Fibroblast of mammary gland (primary cell): ENCODE measurements around the gene SYVN1.

Experiments
- DNase-seq: peaks from one replicate; pipeline ENCODE4 v3.0.0-alpha.2; 2010; ENCODE audit warnings: low read depth
- H3K4me3 ChIP-seq: 2 replicates; pipeline ENCODE4 v1.5.1; 2011; ENCODE audit warnings: low read depth, mild to moderate bottlenecking, low read length, moderate library complexity; ENCODE audit not compliant: control insufficient read depth
- CTCF ChIP-seq: conservative IDR thresholded peaks from 2 replicates; pipeline ENCODE4 v1.5.1; 2011; ENCODE audit warnings: low read depth, low read length, inconsistent platforms; ENCODE audit not compliant: control insufficient read depth, insufficient read depth

SYVN1 gene

DNA sequence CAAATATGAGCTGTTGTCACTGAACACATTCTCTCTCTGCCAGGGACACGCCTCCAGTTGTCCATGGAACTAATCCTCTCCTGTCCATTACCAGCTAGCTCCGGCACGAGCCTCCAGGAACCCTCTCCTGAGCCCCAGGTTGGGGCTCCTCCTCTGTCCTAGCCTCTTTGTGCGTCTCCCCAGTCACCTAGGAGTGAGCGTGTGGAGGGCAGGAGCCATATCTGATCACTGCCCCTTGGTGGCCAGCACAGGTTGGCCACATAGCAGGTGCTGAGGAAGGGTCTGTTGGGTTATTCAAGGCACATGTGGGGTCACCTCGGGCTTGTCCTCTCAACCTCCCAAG, 2.5 kb downstream of the SYVN1 start:
- DNase-seq, result no peak
- no peak overlapping the region for H3K4me3 ChIP-seq
- TF ChIP-seq CTCF, result no peak

DNA sequence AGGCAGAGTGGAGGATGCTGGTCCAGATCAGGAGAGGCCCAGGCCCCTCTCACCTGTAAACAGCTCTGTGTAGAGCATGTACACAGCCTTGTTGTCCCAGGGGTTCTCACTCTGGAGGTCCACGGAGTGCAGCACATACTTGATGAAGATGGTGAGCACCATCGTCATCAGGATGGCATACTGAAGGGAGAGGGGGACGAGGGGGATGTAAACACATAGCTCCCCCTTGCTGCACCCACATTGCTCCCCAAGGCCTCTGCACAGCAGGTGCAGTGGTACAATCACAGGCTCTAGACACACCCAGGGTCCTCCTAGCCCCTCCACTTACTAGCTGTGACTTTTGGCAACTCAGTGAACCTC, 2.9 kb downstream of the SYVN1 start:
- DNase-seq, result no peak
- no peak overlapping the region for H3K4me3 ChIP-seq
- TF ChIP-seq CTCF, result no peak

DNA sequence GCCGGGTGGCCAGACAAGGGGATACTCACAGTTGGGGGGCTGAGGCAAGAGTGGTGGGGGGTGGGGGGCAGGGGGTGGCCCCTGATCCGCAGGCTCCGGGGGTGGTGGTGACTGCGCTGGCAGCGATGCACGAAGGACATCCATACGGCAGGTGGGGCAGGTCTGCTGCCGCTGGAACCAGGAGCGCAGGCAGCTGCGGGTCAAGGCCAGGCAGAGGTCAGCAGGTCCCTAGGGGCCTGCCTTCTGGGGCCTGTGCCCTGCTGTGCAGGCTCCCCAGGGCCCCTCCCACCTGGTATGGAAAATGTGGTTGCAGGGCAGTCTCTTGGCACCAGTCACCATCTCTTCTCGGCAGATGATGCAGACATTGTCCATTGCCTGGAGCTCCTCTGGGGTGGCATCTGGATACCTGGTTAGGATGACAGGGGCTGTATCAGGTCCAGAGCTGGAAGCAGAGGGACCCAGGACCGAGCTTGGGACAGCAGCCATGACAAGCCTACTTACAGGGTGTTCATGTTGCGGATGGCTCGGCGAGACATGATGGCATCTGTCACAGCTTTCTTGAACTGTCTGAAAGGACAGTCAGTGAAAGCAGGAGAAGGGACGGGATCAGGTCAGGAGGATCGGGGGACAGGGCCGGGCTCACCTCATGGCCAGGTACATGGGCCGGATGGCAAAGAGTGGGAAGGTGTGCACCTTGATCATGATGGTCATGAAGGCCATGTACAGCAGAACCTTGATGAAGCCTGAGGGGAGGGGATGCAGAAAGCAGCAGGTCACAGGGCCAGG, 3.5 kb downstream of the SYVN1 start:
- H3K4me3 ChIP-seq, result no peak overlapping the region
- no peak for TF ChIP-seq CTCF
- DNase-seq, result no peak

DNA sequence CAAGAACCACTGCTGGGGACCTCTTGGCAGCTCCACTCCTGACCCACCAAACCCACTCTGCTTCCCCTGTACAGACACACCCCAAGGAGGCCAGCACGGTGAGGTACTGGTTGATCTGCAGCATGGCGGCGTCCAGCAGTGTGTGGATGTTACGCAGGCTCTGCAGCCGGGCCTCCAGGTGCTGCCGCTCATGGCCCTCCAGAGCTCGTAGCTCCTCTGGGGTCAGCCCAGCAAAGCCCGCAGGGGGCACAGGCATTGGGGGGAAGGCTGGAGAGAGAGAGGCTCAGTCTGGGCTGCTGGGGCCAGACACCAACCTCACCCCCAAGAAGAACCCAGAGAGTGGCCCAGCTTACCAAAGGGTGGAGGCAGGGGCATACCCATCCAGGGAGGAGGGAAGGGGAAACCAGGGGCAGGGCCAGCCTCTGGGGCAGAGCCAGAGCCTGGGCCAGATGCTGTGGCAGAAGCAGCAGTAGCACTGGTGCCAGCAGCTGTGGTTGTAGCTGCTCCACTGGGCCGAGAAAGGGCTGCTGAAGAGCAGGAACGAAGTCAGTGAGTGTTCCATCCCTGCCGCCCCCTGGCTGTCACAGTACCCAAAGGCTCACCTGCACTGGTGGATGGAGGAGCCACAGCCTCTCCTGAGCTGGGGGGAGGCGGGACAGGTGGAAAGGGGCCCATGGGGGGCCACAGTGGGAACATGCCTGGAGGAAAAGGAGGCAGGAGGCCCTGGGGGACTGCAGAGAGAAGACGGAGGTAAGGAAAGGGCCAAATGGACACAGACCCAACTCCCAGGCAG, 4.5 kb downstream of the SYVN1 start:
- H3K4me3 ChIP-seq, result no peak overlapping the region
- no peak for TF ChIP-seq CTCF
- DNase-seq, result no peak

GRCh38 chr11:65128182-65129145, 5.9 kb downstream of the SYVN1 start:
- H3K4me3 ChIP-seq, result no peak overlapping the region
- DNase-seq, result no peak
- TF ChIP-seq CTCF, result no peak

- H3K4me3 ChIP-seq, result no peak overlapping the region
- no peak for DNase-seq
- TF ChIP-seq CTCF, result no peak
Observed at GRCh38 chr11:65127473-65128181, 6.7 kb downstream of the SYVN1 start.
